ENCODE measurements around the gene DDX10.

The DDX10 gene

DNA sequence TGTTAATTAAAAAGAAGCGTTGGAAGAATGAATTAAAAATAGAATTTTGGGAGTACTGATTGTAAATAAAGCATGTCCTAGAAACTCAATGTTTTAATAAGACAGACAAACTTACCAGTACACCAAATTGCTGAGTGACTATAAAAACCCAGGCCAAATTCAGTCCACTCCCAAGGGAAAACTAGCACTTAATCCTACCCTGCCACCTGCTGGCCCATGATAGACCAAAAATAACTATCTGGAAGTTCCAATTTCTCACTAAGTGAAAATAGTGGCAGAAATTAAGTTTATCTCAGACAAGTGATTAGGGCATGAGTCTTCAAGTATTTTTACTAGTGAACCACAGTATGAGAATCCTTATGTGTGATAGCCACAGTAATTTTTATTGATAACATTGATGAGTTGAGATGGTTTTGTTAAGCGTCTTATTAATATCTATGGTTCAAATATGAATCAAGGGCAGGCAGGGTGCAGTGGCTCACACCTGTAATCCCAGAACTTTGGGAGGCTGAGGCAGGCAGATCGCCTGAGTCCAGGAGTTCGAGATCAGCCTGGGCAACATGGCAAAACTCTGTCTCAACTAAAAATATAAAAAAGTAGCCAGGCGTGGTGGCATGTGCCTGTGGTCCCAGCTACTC is 9.8 kb upstream of the DDX10 start:
- no peak for DNase-seq (ENCODE audit: low read depth)

DNA sequence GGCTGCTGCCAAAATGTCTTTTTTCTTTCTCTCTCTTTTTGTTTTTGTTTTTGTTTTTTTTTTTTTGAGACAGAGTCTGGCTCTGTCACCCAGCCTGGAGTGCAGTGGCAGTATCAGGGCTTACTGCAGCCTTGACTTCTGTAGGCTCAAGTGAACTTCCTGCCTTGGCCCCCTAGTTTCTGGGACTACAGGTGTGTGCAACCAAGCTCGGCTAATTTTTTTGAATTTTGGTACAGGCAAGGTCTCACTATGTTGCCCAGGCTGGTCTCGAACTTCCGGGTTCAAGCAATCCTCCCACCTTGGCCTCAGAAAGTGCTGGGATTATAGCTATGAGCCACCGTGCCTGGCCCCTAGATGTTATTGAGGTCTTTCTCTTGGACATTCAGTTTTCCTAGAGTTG is 2.2 kb upstream of the DDX10 start:
- no peak for DNase-seq (ENCODE audit: low read depth)

DNA sequence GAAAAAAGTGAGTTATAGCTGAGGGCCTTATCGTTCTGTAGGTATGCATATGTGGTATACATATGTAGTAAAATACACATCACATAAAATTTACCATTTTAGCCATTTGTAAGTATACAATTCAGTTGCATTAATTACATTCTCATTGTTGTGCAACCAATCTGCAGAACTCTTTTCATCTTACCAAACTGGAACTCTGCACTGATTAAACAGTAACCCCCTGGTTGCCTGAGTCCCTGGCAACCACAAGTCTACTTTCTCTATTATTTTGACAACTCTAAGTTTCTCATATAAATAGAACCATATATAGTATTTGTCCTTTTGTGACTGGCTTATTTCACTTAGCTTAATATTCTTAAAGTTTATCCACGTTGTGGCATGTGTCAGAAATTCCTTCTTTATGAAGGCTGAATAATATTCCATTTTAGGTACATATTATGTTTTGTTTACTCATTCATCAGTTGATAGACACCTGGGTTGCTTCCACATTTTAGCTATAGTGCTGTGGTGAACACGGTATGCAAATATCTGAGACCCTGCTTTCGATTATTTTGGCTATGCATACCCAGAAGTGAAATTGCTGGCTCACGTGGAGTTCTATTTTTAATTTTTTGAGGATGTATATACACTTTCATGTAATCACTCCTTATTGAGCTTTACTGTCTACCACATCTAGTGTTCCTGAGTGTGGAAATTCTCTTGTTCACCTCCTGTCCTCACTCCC is 1.6 kb upstream of the DDX10 start:
- no peak for DNase-seq (ENCODE audit: low read depth)

DNA sequence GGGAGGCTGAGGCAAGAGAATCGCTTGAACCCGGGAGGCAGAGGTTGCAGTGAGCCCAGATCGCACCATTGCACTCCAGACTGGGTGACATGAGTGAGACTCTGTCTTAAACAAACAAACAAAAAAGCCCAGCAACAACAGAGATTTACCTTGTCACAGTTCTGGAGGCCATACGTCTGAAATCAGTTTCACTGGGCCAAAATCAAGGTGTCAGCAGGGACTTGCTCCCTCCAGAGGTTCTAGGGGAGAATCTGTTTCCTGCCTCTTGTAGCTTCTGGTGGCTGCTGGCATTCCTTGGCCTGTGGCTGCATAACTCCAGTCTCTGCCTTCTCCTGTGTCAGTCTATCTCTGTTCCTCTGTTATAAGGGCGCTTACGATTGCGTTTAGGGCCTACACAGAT is 1.5 kb downstream of the DDX10 start:
- no peak for DNase-seq (ENCODE audit: low read depth)

DNA sequence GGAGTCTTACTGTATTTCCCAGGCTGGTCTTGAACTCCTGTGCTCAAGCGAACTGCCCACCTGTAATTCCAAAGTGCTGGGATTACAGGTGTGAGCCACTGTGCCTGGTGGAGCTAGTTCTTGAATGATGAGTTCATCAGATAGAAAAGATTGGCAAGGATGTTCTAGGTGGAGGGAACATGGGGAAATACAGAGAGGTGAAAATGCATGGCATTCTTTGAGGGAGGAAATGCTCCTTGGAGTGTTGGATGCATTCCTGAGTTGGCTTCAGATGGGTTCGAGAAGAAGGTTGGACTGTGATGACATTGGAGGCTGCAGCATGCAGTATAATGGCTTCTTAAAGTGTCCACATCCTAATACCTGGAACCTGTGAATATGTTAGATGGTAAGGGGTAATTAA is 4.4 kb downstream of the DDX10 start:
- DNase-seq (ENCODE audit: low read depth), result no peak

DNA sequence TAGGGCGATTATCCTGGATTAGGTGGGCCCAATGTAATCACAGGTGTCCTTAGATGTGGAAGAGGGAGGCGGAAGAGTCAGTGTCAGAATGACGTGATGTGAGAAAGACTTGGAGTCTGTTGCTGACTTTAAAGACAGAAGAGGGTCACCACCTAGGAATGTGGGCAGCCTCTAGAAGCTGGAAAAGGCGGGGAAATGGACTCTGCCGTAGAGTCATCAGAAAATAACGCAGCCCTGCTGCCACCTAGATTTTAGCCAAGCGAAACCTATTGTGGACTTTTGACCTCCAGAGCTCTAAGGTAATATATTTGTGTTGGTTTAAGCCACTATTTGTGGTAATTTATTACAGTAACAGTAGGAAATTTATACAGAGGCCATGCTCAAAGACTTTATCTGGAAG is 4.8 kb downstream of the DDX10 start:
- DNase-seq (ENCODE audit: low read depth), result no peak

DNA sequence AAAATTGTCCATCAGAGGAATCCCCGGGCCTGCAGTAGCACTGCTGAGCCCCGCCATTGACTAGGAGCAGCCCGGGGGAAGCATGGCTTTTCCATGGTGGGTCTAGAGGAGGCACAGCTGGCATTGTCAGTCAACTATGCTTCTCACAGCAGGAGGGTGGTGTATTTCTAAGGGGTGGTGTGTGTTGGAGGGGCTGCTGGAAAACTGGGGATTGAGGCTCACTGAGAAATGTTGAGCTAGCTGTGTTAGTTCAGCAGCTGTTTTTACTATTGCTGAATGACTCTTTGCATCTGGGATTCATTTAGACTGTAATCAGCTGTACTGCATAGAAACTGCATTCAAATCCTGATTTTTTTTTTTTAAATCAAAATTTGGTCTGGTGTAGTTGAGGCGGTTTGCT is 5.6 kb downstream of the DDX10 start:
- DNase-seq (ENCODE audit: low read depth), result no peak

DNA sequence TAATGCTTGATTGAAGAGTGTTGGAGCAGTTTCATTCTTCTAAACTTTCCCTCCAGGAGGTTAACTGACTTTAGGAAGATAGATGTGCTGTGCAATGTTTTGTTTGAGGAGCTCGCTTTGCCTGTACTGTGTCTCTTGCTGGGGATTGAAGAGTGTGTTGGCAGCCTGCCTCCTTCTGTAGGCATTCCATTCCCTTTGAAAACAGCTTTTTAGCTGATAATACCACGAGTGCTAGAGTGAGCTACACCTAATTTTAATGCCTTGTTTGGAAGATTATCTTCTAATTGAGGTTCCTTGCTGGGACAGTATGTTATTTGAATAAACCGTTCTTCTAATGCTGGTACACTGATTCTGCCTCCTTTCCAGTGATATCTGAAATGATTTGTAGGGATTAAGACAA is 7.2 kb downstream of the DDX10 start:
- DNase-seq (ENCODE audit: low read depth), result no peak

DNA sequence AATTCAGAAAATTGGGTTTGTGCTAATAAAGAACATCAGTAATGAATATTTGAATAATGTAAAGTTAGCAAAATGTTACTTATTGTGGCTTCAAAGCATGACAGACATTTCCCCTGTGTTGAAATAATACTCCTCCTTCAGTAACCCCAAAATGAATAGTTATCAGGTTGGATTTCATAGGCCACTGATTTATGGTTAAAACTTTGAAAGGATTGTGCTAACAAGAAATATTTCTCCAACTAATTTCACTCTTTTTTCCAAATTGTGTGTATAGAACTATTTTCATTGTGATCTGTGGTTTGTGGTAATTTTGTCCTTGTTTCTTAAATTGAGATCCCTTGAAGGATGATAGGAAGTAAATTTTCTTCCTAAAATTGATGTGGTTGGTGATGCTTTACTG is 7.9 kb downstream of the DDX10 start:
- DNase-seq (ENCODE audit: low read depth), result no peak

DNA sequence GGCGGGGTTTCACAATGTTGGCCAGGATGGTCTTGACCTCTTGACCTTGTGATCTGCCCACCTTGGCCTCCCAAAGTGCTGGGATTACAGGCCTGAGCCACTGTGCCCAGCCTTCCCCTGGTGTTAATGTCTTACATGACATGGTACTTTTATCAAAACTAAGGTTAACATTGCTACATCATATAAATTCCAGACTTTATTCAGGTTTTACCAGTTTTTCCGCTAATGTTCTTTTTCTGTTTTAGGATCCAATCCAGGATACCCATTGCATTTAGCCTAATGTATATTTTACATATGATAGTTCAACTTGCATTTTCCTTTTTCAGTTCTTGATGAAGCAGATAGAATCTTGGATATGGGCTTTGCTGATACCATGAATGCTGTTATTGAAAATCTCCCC is 14.2 kb downstream of the DDX10 start:
- DNase-seq (ENCODE audit: low read depth), result no peak

DNA sequence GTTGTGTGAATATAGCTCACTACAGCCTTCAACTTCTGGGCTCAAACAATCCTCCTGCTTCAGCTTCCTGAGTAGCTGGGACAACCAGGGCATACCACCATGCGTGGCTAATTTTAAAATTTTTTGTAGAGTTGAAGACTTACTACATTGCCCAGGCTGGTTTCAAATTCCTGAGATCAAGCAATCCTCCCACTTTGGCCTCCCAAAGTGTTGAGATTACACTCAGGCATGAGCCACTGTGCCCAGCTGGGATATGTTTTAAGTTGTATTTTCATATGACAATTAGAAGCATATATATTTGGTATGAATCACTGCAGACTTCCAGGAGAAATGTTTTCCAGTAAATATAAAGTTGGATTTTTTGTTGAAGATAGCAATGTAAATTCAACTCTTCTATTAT is 15.4 kb downstream of the DDX10 start:
- no peak for DNase-seq (ENCODE audit: low read depth)

DNA sequence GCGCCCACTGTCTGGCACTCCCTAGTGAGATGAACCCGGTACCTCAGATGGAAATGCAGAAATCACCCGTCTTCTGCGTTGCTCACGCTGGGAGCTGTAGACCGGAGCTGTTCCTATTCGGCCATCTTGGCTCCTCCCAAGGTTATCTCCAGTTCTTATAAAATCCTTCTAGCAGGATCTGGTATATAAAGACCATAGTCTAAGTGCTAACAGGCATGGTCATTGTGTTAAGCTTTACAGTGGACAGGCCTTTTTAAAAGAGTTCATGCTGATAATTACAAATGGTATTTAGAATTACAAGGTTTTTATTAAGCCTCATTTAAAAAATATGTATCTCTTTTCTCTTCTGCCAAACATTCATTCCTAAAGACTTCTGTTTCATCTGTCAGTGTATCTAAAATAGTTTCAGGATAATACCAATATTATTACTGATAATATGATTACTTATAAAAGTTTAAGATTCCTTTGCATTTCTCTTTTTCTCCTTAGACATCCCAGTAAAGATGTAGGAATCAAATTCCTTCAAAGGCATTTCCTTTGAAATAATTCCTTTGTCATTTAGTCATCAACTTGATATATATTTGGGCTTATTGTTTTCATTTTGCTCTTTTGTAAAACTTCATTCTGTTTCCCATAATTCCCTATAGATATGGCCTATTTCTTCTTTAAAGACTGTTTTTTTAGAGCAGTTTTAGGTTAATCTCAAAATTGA is 20.7 kb downstream of the DDX10 start:
- no peak for DNase-seq (ENCODE audit: low read depth)

DNA sequence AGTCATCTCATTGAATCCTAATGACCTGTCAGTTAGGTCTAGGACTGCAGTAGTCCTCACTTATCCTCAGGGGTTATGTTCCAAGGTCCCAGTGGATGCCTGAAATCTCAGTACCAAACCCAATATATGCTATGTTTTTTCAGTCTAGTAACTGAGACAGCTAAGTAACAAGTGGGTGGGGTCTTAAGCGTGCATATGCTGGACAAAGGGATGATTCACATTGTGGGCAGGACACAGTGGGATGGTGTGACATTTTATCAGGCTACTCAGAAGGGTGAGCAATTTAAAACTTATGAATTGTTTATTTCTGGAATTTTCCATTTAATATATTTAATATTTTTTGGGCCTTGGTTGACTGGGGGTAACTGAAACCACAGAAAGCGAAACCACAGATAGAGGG is 29.0 kb downstream of the DDX10 start:
- DNase-seq (ENCODE audit: low read depth), result no peak

DNA sequence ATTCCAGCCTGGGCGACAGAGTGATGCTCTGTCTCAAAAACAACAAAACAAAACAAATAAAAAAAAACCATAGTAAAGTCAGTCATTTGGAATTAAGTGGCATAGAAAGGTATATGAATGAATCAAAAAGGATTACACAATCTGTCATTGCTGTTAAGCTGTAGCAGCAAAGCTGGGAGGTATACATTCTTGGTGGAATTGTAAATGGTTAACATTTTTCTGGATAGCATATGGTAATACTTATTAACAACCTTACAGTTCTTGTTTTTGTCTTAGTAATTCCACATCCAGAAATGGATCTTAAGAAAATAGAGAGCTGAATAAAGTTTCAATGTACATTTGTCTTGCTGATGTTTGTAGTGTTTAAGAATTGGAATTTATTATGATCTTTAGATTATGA is 30.0 kb downstream of the DDX10 start:
- DNase-seq (ENCODE audit: low read depth), result no peak

DNA sequence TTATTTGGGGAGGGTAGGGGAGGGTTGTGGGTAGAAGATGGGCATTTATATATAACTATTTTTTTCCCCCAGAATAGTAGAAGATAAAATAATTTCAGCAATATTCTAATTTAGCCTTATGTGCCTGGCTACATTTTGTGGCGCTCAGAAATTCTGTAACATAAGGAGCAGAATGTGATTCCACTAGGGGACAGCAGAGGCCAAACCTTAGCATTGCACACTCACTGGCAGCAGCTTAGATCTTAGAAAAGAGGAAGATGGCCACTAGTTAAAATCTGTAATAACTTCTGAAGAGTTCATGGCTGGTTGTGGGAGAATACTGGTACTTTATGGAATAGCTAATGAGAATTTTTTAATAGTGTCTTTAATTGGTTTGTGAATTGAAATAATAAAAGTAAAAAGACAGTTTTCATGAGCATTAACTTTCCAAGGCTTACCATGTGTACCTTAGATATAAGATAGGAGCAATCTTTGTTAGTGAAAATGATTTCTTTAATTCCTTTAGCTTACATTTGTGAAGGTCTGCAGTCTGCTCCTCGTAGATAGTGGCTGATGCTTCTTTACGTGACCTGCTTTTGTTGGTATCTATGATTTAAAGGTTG is 33.1 kb downstream of the DDX10 start:
- DNase-seq (ENCODE audit: low read depth), result no peak

DNA sequence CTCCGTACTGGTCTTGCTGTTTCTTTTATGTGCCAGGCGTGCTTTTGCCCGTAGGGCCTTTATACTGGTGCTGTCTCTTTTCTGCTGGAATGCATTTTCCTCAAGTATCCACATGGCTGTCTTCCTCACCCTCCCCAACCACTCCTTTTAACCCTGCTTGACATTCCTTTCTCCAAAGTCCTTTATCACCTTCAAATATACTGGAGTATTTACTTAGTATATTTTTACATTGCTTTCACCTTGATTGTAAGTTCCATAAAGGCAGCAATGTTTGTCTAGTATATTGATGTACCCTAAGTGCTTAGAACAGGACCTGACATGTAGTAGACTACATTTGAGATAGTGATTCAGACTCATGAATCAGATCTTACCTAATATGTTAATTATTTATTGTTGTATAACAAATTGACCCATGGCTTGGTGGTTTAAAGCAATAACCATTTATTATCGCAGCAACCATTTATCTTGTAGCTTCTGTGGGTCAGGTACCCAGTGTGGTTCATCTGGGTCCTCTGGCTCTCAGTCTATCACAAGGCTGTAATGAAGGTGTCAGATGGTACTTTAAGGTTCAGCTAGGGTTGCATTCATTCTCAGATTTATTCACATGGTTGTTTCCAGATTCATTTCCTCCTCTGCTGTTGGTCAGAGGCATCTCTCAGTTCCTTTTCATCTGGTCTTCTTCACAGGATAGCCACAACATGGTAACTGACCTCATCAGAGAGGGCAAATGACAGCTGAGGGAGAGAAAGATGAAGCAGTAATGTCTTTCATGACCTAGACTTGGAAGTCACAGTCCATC is 34.2 kb downstream of the DDX10 start:
- no peak for DNase-seq (ENCODE audit: low read depth)

DNA sequence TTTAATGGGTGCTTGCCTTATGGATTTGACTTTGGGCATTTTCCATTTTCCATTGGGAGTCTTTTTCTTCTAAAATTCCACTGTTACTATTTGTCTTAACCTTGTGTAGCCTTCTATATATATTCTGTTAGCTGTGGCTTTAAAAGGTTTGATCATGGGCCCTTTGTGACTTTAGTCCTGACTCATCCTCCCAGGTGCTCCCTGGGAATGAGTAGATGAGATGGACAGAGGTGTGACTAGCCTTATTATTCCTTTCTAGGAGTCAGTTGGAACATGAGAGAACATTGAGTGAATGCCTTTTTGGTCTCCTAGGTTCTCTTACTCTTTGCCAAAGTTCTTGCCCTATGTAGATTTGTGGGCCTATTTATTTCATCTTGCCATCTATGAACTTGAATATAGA is 39.0 kb downstream of the DDX10 start:
- no peak for DNase-seq (ENCODE audit: low read depth)

DNA sequence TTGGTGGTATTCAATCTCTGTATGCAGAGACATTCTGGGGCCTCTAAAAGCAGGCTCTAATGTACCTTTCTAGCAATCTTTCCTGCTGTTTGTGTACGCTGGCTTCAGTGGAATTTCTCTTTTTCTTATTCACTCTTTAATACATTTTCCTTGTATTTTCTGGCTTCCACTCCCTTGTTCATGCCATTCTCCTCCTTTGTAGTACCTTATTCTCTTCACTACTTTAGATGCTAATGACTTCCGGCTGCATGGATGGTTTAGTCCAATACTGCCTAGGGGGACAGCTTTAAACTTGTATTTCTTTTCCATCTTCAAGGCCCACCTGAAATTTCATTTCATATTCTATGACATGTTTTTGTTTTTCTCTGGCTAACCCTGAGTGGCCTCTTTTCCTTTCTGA is 40.2 kb downstream of the DDX10 start:
- no peak for DNase-seq (ENCODE audit: low read depth)

DNA sequence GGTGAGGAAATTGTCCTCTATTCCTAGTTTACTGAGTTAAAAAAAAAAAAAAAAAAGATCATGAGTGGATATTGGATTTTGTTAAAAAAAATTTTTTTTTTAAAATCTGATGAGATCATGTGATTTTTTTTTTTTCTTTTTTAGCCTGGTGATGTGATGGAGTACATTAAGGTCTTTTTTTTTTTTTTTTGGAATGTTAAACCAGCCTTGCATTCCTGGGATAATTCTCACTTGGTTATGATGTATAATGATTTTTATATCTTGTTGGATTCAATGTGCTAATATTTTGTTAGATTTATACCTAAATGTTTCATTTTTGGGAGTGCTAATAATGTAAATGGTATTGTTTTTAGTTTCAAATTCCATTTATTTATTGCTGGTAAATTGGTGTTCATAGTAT is 43.3 kb downstream of the DDX10 start:
- DNase-seq (ENCODE audit: low read depth), result no peak

DNA sequence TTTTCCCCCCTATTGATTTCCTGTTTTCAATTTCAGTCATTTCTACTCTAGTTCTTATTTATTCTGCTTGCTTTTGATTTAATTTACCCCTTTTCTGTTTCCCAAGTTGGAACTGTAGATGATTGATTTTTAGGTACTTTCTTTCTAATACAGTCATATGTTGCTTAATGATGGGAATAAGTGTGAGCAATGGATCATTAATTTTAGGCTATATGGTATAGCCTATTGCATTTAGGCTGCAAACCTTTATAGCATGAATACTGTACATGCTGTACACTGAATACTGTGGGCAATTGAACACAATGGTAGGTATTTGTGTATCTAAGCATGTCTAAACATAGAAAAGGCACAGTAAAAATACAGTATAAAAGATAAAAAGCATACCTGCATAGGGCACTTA is 44.9 kb downstream of the DDX10 start:
- DNase-seq (ENCODE audit: low read depth), result no peak

DNA sequence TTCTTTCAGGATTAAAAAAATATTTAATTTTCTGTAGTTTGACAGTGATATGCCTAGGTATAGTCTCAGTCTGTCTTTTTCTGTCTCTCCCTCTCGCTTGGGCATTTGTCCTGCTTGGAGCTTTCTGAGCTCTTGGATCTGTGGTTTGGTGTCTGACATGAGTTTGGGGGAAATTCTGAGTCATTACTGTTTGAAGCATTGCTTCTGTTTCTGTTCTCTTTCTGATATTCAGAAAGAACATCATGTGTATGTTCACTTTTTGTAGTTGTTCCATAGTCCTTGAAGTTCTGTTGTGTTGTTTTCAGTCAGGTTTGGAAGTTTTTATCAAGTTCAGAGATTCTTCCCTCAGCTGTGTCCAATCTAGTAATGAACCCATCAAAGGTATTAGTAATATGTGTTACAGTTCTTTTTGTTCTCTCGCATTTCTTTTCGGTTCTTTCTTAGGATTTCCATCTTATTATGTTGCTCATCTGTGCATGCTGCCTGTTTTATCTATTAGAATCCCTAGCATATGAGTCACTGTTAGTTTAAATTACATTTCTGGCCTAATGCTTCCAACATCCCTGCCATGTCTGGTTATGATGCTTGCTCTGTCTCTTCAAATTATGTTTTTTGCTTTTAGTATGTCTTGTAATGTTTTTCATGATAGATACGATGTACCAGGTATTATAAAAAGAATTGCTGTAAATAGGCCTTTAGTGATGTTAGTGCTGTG is 48.4 kb downstream of the DDX10 start:
- no peak for DNase-seq (ENCODE audit: low read depth)

DNA sequence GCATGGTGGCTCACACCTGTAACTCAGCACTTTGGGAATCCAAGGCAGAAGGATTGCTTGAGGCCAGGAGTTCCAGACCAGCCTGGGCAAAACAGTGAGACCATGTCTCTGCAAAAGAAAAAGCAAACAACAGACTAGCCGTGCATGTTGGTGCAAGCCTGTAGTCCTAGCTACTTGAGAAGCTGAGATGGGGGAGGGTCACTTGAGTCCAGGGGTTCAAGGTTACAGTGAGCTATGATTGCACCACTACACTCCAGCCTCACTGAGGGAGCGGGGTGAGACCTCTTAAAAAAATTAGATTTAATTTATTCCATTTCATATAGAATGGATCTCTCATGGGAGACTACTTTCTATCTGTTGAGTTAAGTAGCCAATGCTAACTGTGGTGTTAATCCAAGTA is 50.4 kb downstream of the DDX10 start:
- no peak for DNase-seq (ENCODE audit: low read depth)
